HEK293 (cell line): ENCODE data around the gene DPH7.

Experiments used
- CTCF ChIA-PET: fragments of 350-600 bp; formaldehyde crosslinking; extraction: SDS; loops from one replicate; lab custom pipeline; 2021; ENCODE audit warnings: antibody characterized with exemption; lab: Yijun Ruan, JAX
- POLR2A ChIA-PET: fragments of 300-600 bp; formaldehyde crosslinking; extraction: SDS; loops from one replicate; lab custom pipeline; 2020; ENCODE audit warnings: antibody characterized with exemption, inconsistent platforms; lab: Yijun Ruan, JAX
- H3K27ac ChIP-seq: fragments of 200-500 bp; sonication (Bioruptor generic); 2 replicates; pipeline ENCODE4 v1.5.1; 2014; ENCODE audit warnings: low read depth, low read length, control low read depth, inconsistent platforms; ENCODE audit errors: extremely low read depth
- H3K36me3 ChIP-seq, 2 experiments: fragments of 200-500 bp in 1 of 2; sonication (Bioruptor generic) in 1 of 2; 1 replicate in 1 of 2; 2 replicates in 1 of 2; pipeline ENCODE4 v1.5.1; 2014 to 2017; ENCODE audit warnings: inconsistent platforms in 2 of 2, low read length in 2 of 2; ENCODE audit not compliant: control insufficient read depth in 2 of 2, insufficient read depth in 1 of 2
- H3K4me1 ChIP-seq: fragments of 200-500 bp; sonication (Bioruptor generic); 2 replicates; pipeline ENCODE4 v1.5.1; 2014; ENCODE audit warnings: mild to moderate bottlenecking, low read length, inconsistent platforms; ENCODE audit not compliant: control insufficient read depth, insufficient read depth
- H3K4me3 ChIP-seq: 2 replicates; pipeline ENCODE4 v1.5.1; 2011; ENCODE audit warnings: low read depth, mild to moderate bottlenecking, control low read depth, low read length, moderate library complexity
- H3K9me3 ChIP-seq: fragments of 200-500 bp; sonication (Bioruptor generic); 2 replicates; pipeline ENCODE4 v1.5.1; 2014; ENCODE audit warnings: low read depth, low read length, inconsistent platforms; ENCODE audit not compliant: control insufficient read depth, insufficient read depth
- FEZF1 ChIP-seq: fragments of 450-650 bp; formaldehyde crosslinking; IDR thresholded peaks from 2 replicates; pipeline ENCODE4 v1.5.1; 2016; ENCODE audit warnings: missing biosample characterization, missing genetic modification characterization
- GLI2 ChIP-seq: fragments of 450-650 bp; formaldehyde crosslinking; IDR thresholded peaks from 2 replicates; pipeline ENCODE4; 2017; ENCODE audit warnings: missing biosample characterization, missing genetic modification characterization, low read depth, borderline replicate concordance
- IKZF3 ChIP-seq: fragments of 450-650 bp; IDR thresholded peaks from 2 replicates; pipeline ENCODE4 v1.5.0; 2018; ENCODE audit warnings: missing biosample characterization, mild to moderate bottlenecking, missing genetic modification characterization, moderate library complexity
- KLF7 ChIP-seq: fragments of 450-650 bp; formaldehyde crosslinking; IDR thresholded peaks from 2 replicates; pipeline ENCODE4 v1.5.1; 2016; ENCODE audit warnings: missing biosample characterization, missing genetic modification characterization, borderline replicate concordance
- OVOL3 ChIP-seq: fragments of 450-650 bp; formaldehyde crosslinking; IDR thresholded peaks from 2 replicates; pipeline ENCODE4 v1.5.1; 2016; ENCODE audit warnings: missing biosample characterization, missing genetic modification characterization
- SALL2 ChIP-seq: fragments of 450-650 bp; formaldehyde crosslinking; IDR thresholded peaks from 2 replicates; pipeline ENCODE4 v1.5.0; 2017; ENCODE audit warnings: missing biosample characterization, mild to moderate bottlenecking, missing genetic modification characterization, borderline replicate concordance
- SETDB1 ChIP-seq: IDR thresholded peaks from one replicate; pipeline ENCODE4 v1.6.1; 2017; ENCODE audit warnings: mild to moderate bottlenecking, low read length, moderate library complexity, mixed read lengths; ENCODE audit not compliant: insufficient read length
- SP2 ChIP-seq: fragments of 450-650 bp; formaldehyde crosslinking; IDR thresholded peaks from 2 replicates; pipeline ENCODE4 v1.5.1; 2016; ENCODE audit warnings: missing biosample characterization, missing genetic modification characterization
- YY1 ChIP-seq: fragments of 450-650 bp; formaldehyde crosslinking; IDR thresholded peaks from 2 replicates; pipeline ENCODE4 v1.5.1; 2018; ENCODE audit warnings: missing biosample characterization, missing genetic modification characterization
- ZBTB8A ChIP-seq: fragments of 450-650 bp; formaldehyde crosslinking; IDR thresholded peaks from 2 replicates; pipeline ENCODE4 v1.5.1; 2016; ENCODE audit warnings: missing biosample characterization, missing genetic modification characterization
- ZEB2 ChIP-seq: fragments of 450-650 bp; formaldehyde crosslinking; IDR thresholded peaks from 2 replicates; pipeline ENCODE4 v1.5.1; 2016; ENCODE audit warnings: missing biosample characterization, missing genetic modification characterization
- ZNF132 ChIP-seq: fragments of 450-650 bp; formaldehyde crosslinking; IDR thresholded peaks from 2 replicates; pipeline ENCODE4 v1.5.1; 2017; ENCODE audit warnings: missing biosample characterization, missing genetic modification characterization, borderline replicate concordance
- ZNF157 ChIP-seq: fragments of 450-650 bp; formaldehyde crosslinking; IDR thresholded peaks from 2 replicates; pipeline ENCODE4 v1.5.1; 2016; ENCODE audit warnings: missing biosample characterization, missing genetic modification characterization
- ZNF174 ChIP-seq: fragments of 450-650 bp; formaldehyde crosslinking; IDR thresholded peaks from 2 replicates; pipeline ENCODE4 v1.5.0; 2017; ENCODE audit warnings: missing biosample characterization, mild to moderate bottlenecking, missing genetic modification characterization
- ZNF292 ChIP-seq: fragments of 450-650 bp; formaldehyde crosslinking; IDR thresholded peaks from 2 replicates; pipeline ENCODE4 v1.5.1; 2016; ENCODE audit warnings: low read depth, missing biosample characterization, missing genetic modification characterization, borderline replicate concordance
- ZNF394 ChIP-seq: fragments of 450-650 bp; formaldehyde crosslinking; IDR thresholded peaks from 2 replicates; pipeline ENCODE4 v1.5.1; 2016; ENCODE audit warnings: missing biosample characterization, missing genetic modification characterization, mild to moderate bottlenecking, moderate library complexity, borderline replicate concordance
- ZNF416 ChIP-seq: fragments of 450-650 bp; formaldehyde crosslinking; IDR thresholded peaks from 2 replicates; pipeline ENCODE4 v1.5.1; 2016; ENCODE audit warnings: missing biosample characterization, missing genetic modification characterization
- ZNF473 ChIP-seq: fragments of 450-650 bp; formaldehyde crosslinking; IDR thresholded peaks from 2 replicates; pipeline ENCODE4 v1.5.1; 2017; ENCODE audit warnings: missing biosample characterization, missing genetic modification characterization
- ZNF530 ChIP-seq: fragments of 450-650 bp; formaldehyde crosslinking; IDR thresholded peaks from 2 replicates; pipeline ENCODE4 v1.5.1; 2016; ENCODE audit warnings: low read depth, missing biosample characterization, missing genetic modification characterization
- ZNF629 ChIP-seq: fragments of 450-650 bp; formaldehyde crosslinking; IDR thresholded peaks from 2 replicates; pipeline ENCODE4 v1.5.1; 2017; ENCODE audit warnings: missing biosample characterization, missing genetic modification characterization
- ZNF658 ChIP-seq: fragments of 450-650 bp; formaldehyde crosslinking; IDR thresholded peaks from 2 replicates; pipeline ENCODE4; 2016; ENCODE audit warnings: missing biosample characterization, missing genetic modification characterization
- TF ChIP-seq, protein P1 (sequence below): fragments of 450-650 bp; formaldehyde crosslinking; IDR thresholded peaks from 2 replicates; pipeline ENCODE4 v1.5.1; 2016; ENCODE audit warnings: missing biosample characterization, missing genetic modification characterization
- TF ChIP-seq, protein P2 (sequence below): fragments of 450-650 bp; formaldehyde crosslinking; IDR thresholded peaks from 2 replicates; pipeline ENCODE4 v1.5.1; 2016; ENCODE audit warnings: missing biosample characterization, missing genetic modification characterization
- TF ChIP-seq, protein P3 (sequence below): fragments of 450-650 bp; formaldehyde crosslinking; IDR thresholded peaks from 2 replicates; pipeline ENCODE4 v1.5.1; 2016; ENCODE audit warnings: missing biosample characterization, missing genetic modification characterization
- TF ChIP-seq, protein P4 (sequence below): fragments of 450-650 bp; IDR thresholded peaks from 2 replicates; pipeline ENCODE4 v1.5.1; 2018; ENCODE audit warnings: missing biosample characterization, missing genetic modification characterization

The DPH7 gene

DNA sequence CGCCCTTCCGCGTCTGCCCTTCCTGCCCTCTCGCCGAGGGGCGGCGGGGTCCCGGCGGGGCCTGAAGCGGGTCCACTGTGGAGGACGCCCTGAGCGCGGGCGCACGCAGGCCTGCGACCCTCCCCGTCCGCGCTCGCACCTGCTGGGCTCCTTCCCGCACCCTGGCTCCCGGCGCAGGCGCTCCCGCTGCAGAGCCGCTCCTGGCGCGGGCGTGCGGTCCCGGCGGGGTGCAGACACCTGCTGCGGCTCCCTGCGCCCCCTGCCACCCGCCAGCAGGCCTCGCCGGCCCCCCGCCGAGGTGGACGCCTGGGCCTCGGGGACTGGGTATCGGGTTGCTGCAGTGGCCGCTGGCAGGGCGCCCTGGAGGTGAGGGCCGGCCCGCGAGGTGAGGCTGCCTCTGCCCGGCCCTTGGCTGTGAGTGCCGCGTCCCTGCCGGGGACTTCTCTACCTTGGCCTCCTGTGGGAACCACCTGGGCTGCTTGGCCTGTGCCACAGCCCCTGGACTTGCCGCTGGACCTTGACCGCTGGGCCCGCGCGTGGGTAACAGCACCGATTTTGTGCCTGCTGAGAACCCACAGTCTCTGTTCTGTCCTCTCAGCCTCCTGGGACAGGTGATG lies 27.4 kb upstream of the DPH7 start:
- ChIA-PET POLR2A (interaction anchor here (1.4 to 2.3 kb wide), 2 partner anchors 8 to 15 kb away, joined by 5 to 43 read pairs; partner anchors contain the start of gene ZMYND19), CTCF (no interaction called here)
- Histone ChIP-seq H3K9me3 (no peaks in the 10 kb centered on the region), H3K27ac (peak overlapping the region; percentile 72; the same call in 1 of the 2 replicates), H3K36me3 (no peaks in the 10 kb centered on the region), H3K4me3 (peak overlapping the region; percentile 66), H3K4me1 (no peaks in the 10 kb centered on the region)
- TF ChIP-seq SP2 = no peak
- no peak for TF ChIP-seq ZNF629
- TF ChIP-seq ZNF174 (tag by site-specific recombination) = no peak
- peak; percentile 30; the same call in 1 of the 2 replicates for TF ChIP-seq ZEB2 (tag by site-specific recombination)
- no peak for TF ChIP-seq ZNF416 (tag by site-specific recombination)
- no peak for TF ChIP-seq GLI2
- TF ChIP-seq ZNF658 (tag by site-specific recombination) = no peak
- no peak for TF ChIP-seq ZNF473 (tag by site-specific recombination)
- TF ChIP-seq ZBTB8A (tag by site-specific recombination) = peak; percentile 39; the same call in 1 of the 2 replicates
- TF ChIP-seq IKZF3 (tag by site-specific recombination) = peak; percentile 56; the same call in 1 of the 2 replicates
- TF ChIP-seq ZNF530 = no peak
- TF ChIP-seq, protein P1, sequence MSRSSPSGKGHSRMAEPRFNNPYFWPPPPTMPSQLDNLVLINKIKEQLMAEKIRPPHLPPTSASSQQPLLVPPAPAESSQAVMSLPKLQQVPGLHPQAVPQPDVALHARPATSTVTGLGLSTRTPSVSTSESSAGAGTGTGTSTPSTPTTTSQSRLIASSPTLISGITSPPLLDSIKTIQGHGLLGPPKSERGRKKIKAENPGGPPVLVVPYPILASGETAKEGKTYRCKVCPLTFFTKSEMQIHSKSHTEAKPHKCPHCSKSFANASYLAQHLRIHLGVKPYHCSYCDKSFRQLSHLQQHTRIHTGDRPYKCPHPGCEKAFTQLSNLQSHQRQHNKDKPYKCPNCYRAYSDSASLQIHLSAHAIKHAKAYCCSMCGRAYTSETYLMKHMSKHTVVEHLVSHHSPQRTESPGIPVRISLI (tag by site-specific recombination) = no peak
- no peak for TF ChIP-seq ZNF132 (tag by site-specific recombination)
- TF ChIP-seq ZNF394 (tag by site-specific recombination) = no peak
- TF ChIP-seq FEZF1 (tag by site-specific recombination) = no peak
- no peak for TF ChIP-seq ZNF157 (tag by site-specific recombination)
- no peak for TF ChIP-seq KLF7 (tag by site-specific recombination)
- TF ChIP-seq, protein P2, sequence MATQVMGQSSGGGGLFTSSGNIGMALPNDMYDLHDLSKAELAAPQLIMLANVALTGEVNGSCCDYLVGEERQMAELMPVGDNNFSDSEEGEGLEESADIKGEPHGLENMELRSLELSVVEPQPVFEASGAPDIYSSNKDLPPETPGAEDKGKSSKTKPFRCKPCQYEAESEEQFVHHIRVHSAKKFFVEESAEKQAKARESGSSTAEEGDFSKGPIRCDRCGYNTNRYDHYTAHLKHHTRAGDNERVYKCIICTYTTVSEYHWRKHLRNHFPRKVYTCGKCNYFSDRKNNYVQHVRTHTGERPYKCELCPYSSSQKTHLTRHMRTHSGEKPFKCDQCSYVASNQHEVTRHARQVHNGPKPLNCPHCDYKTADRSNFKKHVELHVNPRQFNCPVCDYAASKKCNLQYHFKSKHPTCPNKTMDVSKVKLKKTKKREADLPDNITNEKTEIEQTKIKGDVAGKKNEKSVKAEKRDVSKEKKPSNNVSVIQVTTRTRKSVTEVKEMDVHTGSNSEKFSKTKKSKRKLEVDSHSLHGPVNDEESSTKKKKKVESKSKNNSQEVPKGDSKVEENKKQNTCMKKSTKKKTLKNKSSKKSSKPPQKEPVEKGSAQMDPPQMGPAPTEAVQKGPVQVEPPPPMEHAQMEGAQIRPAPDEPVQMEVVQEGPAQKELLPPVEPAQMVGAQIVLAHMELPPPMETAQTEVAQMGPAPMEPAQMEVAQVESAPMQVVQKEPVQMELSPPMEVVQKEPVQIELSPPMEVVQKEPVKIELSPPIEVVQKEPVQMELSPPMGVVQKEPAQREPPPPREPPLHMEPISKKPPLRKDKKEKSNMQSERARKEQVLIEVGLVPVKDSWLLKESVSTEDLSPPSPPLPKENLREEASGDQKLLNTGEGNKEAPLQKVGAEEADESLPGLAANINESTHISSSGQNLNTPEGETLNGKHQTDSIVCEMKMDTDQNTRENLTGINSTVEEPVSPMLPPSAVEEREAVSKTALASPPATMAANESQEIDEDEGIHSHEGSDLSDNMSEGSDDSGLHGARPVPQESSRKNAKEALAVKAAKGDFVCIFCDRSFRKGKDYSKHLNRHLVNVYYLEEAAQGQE (tag by site-specific recombination) = no peak
- TF ChIP-seq SALL2 = no peak
- no peak for TF ChIP-seq ZNF292
- no peak for TF ChIP-seq YY1 (tag by site-specific recombination)
- TF ChIP-seq OVOL3 (tag by site-specific recombination) = no peak
- TF ChIP-seq, protein P3, sequence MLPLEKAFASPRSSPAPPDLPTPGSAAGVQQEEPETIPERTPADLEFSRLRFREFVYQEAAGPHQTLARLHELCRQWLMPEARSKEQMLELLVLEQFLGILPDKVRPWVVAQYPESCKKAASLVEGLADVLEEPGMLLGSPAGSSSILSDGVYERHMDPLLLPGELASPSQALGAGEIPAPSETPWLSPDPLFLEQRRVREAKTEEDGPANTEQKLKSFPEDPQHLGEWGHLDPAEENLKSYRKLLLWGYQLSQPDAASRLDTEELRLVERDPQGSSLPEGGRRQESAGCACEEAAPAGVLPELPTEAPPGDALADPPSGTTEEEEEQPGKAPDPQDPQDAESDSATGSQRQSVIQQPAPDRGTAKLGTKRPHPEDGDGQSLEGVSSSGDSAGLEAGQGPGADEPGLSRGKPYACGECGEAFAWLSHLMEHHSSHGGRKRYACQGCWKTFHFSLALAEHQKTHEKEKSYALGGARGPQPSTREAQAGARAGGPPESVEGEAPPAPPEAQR = no peak
- TF ChIP-seq SETDB1 = no peak
- TF ChIP-seq, protein P4, sequence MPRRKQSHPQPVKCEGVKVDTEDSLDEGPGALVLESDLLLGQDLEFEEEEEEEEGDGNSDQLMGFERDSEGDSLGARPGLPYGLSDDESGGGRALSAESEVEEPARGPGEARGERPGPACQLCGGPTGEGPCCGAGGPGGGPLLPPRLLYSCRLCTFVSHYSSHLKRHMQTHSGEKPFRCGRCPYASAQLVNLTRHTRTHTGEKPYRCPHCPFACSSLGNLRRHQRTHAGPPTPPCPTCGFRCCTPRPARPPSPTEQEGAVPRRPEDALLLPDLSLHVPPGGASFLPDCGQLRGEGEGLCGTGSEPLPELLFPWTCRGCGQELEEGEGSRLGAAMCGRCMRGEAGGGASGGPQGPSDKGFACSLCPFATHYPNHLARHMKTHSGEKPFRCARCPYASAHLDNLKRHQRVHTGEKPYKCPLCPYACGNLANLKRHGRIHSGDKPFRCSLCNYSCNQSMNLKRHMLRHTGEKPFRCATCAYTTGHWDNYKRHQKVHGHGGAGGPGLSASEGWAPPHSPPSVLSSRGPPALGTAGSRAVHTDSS (tag by site-specific recombination) = no peak
